Suprapubic skin (tissue), 4 donors: ENCODE measurements around the gene CHRNB4. TPM values are rescaled to one million over a fixed set of nuclear protein-coding genes. Genes with fewer than 3 reads are reported as not detected.

ENCODE experiments used
- DNase-seq, 2 donors: peaks; one replicate each; pipeline ENCODE4 v3.0.0-alpha.2; 2019; ENCODE audit warnings: low spot score in 2 of 2
- H3K27ac ChIP-seq: fragments of 200-600 bp; sonication (generic); one replicate; pipeline ENCODE4 v1.5.1; 2019
- H3K27me3 ChIP-seq: fragments of 200-600 bp; sonication (generic); one replicate; pipeline ENCODE4 v1.5.1; 2019
- H3K36me3 ChIP-seq: fragments of 200-600 bp; sonication (generic); one replicate; pipeline ENCODE4 v1.5.1; 2019
- H3K4me1 ChIP-seq: fragments of 200-600 bp; sonication (generic); one replicate; pipeline ENCODE4 v1.5.1; 2019
- H3K4me3 ChIP-seq: fragments of 200-600 bp; sonication (generic); one replicate; pipeline ENCODE4 v1.5.1; 2019; ENCODE audit warnings: mild to moderate bottlenecking
- H3K9me3 ChIP-seq: fragments of 200-600 bp; sonication (generic); one replicate; pipeline ENCODE4 v1.5.1; 2019
- EP300 ChIP-seq: sonication (generic); formaldehyde crosslinking; IDR thresholded peaks from one replicate; pipeline ENCODE4 v1.6.1; 2017; ENCODE audit warnings: antibody characterized with exemption
- POLR2A ChIP-seq, 2 donors: fragments of 450-650 bp; IDR thresholded peaks; one replicate each; pipeline ENCODE4 v1.6.1; 2017; ENCODE audit warnings: antibody characterized with exemption in 2 of 2, mild to moderate bottlenecking in 2 of 2, moderate library complexity in 2 of 2
- POLR2AphosphoS5 ChIP-seq, 3 donors: sonication (generic); formaldehyde crosslinking; IDR thresholded peaks; one replicate each; pipeline ENCODE4 v1.6.1; 2017; ENCODE audit warnings: antibody characterized with exemption in 3 of 3
- WGBS: methylation state at CpG from one replicate; pipeline ENCODE4 v1.1.5; 2018; 5-methylcytosine and 5-hydroxymethylcytosine counted together
- total RNA-seq, 4 donors: library from RNA; depleted of rRNA; stranded (reverse); fragments of >200 nt; gene quantifications; one replicate each; pipeline ENCODE4 v1.1.0, GENCODE V29; 2016
- TF ChIP-seq, protein P1 (sequence below), 2 donors: fragments of 200-600 bp in 1 of 2; fragments of 450-650 bp in 1 of 2; sonication (generic) in 1 of 2; IDR thresholded peaks; one replicate each; pipeline ENCODE4 v1.5.1; 2016 to 2019; ENCODE audit warnings: antibody characterized with exemption in 2 of 2, mild to moderate bottlenecking in 1 of 2, moderate library complexity in 1 of 2

Gene CHRNB4
- total RNA-seq, 4 donors from 2014 or later: 0.47 TPM; not detected in 3

GRCh38 chr15:78636378-78636859 is 4.6 kb downstream of the CHRNB4 start:
- no peak for DNase-seq
- H3K4me1 ChIP-seq: peaks cover 10% of the 10 kb centered on the region
- TF ChIP-seq, protein P1, sequence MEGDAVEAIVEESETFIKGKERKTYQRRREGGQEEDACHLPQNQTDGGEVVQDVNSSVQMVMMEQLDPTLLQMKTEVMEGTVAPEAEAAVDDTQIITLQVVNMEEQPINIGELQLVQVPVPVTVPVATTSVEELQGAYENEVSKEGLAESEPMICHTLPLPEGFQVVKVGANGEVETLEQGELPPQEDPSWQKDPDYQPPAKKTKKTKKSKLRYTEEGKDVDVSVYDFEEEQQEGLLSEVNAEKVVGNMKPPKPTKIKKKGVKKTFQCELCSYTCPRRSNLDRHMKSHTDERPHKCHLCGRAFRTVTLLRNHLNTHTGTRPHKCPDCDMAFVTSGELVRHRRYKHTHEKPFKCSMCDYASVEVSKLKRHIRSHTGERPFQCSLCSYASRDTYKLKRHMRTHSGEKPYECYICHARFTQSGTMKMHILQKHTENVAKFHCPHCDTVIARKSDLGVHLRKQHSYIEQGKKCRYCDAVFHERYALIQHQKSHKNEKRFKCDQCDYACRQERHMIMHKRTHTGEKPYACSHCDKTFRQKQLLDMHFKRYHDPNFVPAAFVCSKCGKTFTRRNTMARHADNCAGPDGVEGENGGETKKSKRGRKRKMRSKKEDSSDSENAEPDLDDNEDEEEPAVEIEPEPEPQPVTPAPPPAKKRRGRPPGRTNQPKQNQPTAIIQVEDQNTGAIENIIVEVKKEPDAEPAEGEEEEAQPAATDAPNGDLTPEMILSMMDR (IDR thresholded peaks at IDR 0.05): no peak
- TF ChIP-seq POLR2AphosphoS5 (IDR thresholded peaks at IDR 0.05): no peak
- TF ChIP-seq POLR2A (IDR thresholded peaks at IDR 0.05): no peak
- no peak for TF ChIP-seq EP300
- H3K27ac ChIP-seq: no peak overlapping the region
- H3K36me3 ChIP-seq: no peaks in the 10 kb centered on the region
- H3K4me3 ChIP-seq: no peak overlapping the region
- WGBS: 92% methylated on average over 2 of the region's 2 CpGs
- H3K9me3 ChIP-seq: peaks cover 6% of the 10 kb centered on the region
- H3K27me3 ChIP-seq: peaks cover 12% of the 10 kb centered on the region

DNA sequence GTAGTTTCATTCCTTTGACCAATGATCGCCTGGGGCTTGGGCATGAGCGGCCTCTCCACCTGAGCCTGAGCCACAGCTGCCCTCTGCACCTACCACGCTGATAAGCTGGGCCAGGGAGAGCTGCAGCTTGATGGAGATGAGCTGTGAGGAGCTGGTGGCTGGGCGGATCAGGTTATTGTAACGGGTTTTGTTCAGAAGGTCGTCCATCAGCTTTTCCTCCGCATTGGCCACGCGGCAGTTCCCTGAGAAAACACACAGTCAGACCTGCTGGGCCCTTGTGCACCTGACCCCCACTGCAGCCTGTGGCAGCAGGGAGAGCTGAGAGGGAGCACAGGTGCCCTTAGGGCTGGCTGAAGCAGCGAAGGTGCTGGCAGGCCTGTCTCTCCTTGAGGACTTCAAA is 5.7 kb downstream of the CHRNB4 start:
- Histone ChIP-seq H3K27ac (no peak overlapping the region), H3K4me3 (no peak overlapping the region), H3K9me3 (peaks cover 6% of the 10 kb centered on the region), H3K36me3 (no peaks in the 10 kb centered on the region), H3K27me3 (peaks cover 3% of the 10 kb centered on the region), H3K4me1 (no peaks in the 10 kb centered on the region)
- TF ChIP-seq POLR2A (IDR thresholded peaks at IDR 0.05) (no peak), POLR2AphosphoS5 (IDR thresholded peaks at IDR 0.05) (no peak), EP300 (no peak)
- TF ChIP-seq, protein P1 (IDR thresholded peaks at IDR 0.05): no peak
- peak in 1 of 2 donors; percentile 73 for DNase-seq
- 92% methylated on average over 10 of the region's 10 CpGs for WGBS

- no peaks in the 10 kb centered on the region for H3K36me3 ChIP-seq
- H3K4me1 ChIP-seq: no peaks in the 10 kb centered on the region
- peaks cover 4% of the 10 kb centered on the region for H3K27me3 ChIP-seq
- no peak for TF ChIP-seq EP300
- TF ChIP-seq POLR2A (IDR thresholded peaks at IDR 0.05): no peak
- TF ChIP-seq, protein P1 (IDR thresholded peaks at IDR 0.05): no peak
- TF ChIP-seq POLR2AphosphoS5 (IDR thresholded peaks at IDR 0.05): no peak
- H3K4me3 ChIP-seq: no peak overlapping the region
- DNase-seq: peak in 1 of 2 donors; percentile 56
- H3K27ac ChIP-seq: no peak overlapping the region
- WGBS: 90% methylated on average over 9 of the region's 12 CpGs
- peaks cover 6% of the 10 kb centered on the region for H3K9me3 ChIP-seq
Measured at GRCh38 chr15:78634210-78635145, 6.5 kb downstream of the CHRNB4 start.

DNA sequence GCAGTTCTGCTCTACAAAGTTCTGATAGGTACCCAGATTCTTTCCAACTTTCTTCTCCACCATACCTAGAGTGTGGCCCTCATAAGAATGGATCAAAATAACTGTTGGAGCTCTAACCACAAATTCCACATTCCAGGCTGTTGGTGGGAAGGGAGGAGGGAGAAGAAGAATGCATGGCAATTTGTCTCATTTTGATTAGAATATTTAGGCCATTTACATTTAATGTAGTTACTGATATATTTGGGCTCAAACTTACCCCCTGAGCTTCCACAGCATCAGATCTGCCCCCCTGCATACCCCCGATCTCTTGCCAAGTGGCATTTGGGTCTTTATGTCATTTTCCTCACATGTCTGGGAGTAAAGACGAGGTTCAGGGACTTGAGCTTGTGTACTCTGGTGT is 7.7 kb downstream of the CHRNB4 start:
- no peak for DNase-seq
- Histone ChIP-seq H3K36me3 (no peaks in the 10 kb centered on the region), H3K27ac (no peak overlapping the region), H3K27me3 (peaks cover 15% of the 10 kb centered on the region), H3K4me3 (no peak overlapping the region), H3K4me1 (peaks cover 7% of the 10 kb centered on the region), H3K9me3 (peaks cover 6% of the 10 kb centered on the region)
- 98% methylated on average over 2 of the region's 2 CpGs for WGBS
- TF ChIP-seq POLR2A (IDR thresholded peaks at IDR 0.05): no peak
- TF ChIP-seq, protein P1 (IDR thresholded peaks at IDR 0.05): no peak
- no peak for TF ChIP-seq POLR2AphosphoS5 (IDR thresholded peaks at IDR 0.05)
- TF ChIP-seq EP300: no peak
